ENCODE data around the gene PSAP. TPM values are rescaled to one million over a fixed set of nuclear protein-coding genes. Genes with fewer than 3 reads are reported as not detected.
"Not testable (repeated sequence)": the region's sequence is repeated elsewhere in the genome, so short reads cannot be mapped to it uniquely, and the experiment has no call there.

The PSAP gene
- total RNA-seq, 1 donor from 2014 or later: 676 TPM

GRCh38 chr10:71878327-71879034 is 27.4 kb upstream of the PSAP start:
- Mint-ChIP-seq H3K27ac (ENCODE audit: unreplicated experiment) (no peak overlapping the region), H3K36me3 (ENCODE audit: low read depth, unreplicated experiment) (peaks cover 4% of the 10 kb centered on the region), H3K4me3 (ENCODE audit: unreplicated experiment) (no peak overlapping the region), H3K4me1 (ENCODE audit: unreplicated experiment) (no peaks in the 10 kb centered on the region), H3K27me3 (ENCODE audit: unreplicated experiment) (no peaks in the 10 kb centered on the region), H3K9me3 (ENCODE audit: unreplicated experiment) (no peaks in the 10 kb centered on the region)
- no peak for DNase-seq (ENCODE audit: low spot score)
- no peak for TF ChIP-seq CTCF (IDR thresholded peaks at IDR 0.05; ENCODE audit: unreplicated experiment)

- TF ChIP-seq CTCF (IDR thresholded peaks at IDR 0.05; ENCODE audit: unreplicated experiment): no peak
- no peak for DNase-seq (ENCODE audit: low spot score)
- Mint-ChIP-seq H3K27ac (ENCODE audit: unreplicated experiment) (no peak overlapping the region), H3K4me1 (ENCODE audit: unreplicated experiment) (no peaks in the 10 kb centered on the region), H3K9me3 (ENCODE audit: unreplicated experiment) (no peaks in the 10 kb centered on the region), H3K27me3 (ENCODE audit: unreplicated experiment) (no peaks in the 10 kb centered on the region), H3K36me3 (ENCODE audit: low read depth, unreplicated experiment) (peaks cover 4% of the 10 kb centered on the region), H3K4me3 (ENCODE audit: unreplicated experiment) (no peak overlapping the region)
Observed at GRCh38 chr10:71877821-71878220, 26.8 kb upstream of the PSAP start.

- H3K36me3 Mint-ChIP-seq (ENCODE audit: low read depth, unreplicated experiment); H3K27ac Mint-ChIP-seq (ENCODE audit: unreplicated experiment); H3K27me3 Mint-ChIP-seq (ENCODE audit: unreplicated experiment); H3K9me3 Mint-ChIP-seq (ENCODE audit: unreplicated experiment); H3K4me1 Mint-ChIP-seq (ENCODE audit: unreplicated experiment); H3K4me3 Mint-ChIP-seq (ENCODE audit: unreplicated experiment); DNase-seq (ENCODE audit: low spot score): not testable (repeated sequence)
Observed at GRCh38 chr10:71874680-71875354, 23.8 kb upstream of the PSAP start.

- Mint-ChIP-seq H3K36me3 (ENCODE audit: low read depth, unreplicated experiment) (peaks cover 4% of the 10 kb centered on the region), H3K27me3 (ENCODE audit: unreplicated experiment) (no peaks in the 10 kb centered on the region), H3K27ac (ENCODE audit: unreplicated experiment) (no peak overlapping the region), H3K4me1 (ENCODE audit: unreplicated experiment) (no peaks in the 10 kb centered on the region), H3K9me3 (ENCODE audit: unreplicated experiment) (no peaks in the 10 kb centered on the region), H3K4me3 (ENCODE audit: unreplicated experiment) (no peak overlapping the region)
- DNase-seq (ENCODE audit: low spot score): no peak
- TF ChIP-seq CTCF (IDR thresholded peaks at IDR 0.05; ENCODE audit: unreplicated experiment): no peak
Observed at GRCh38 chr10:71873582-71874211, 22.6 kb upstream of the PSAP start.

- DNase-seq (ENCODE audit: low spot score); H3K4me3 Mint-ChIP-seq (ENCODE audit: unreplicated experiment); H3K36me3 Mint-ChIP-seq (ENCODE audit: low read depth, unreplicated experiment); H3K4me1 Mint-ChIP-seq (ENCODE audit: unreplicated experiment); H3K9me3 Mint-ChIP-seq (ENCODE audit: unreplicated experiment); H3K27me3 Mint-ChIP-seq (ENCODE audit: unreplicated experiment); H3K27ac Mint-ChIP-seq (ENCODE audit: unreplicated experiment): not testable (repeated sequence)
Observed at GRCh38 chr10:71869601-71870000, 18.6 kb upstream of the PSAP start.

All from endothelial cell (in vitro differentiated cells).